Liver (tissue), 3 donors: Measurements from ENCODE around the gene UTF1.

ENCODE experiments used
- EGR1 ChIP-seq, 2 donors: IDR thresholded peaks; 2 replicates each; pipeline ENCODE4 v1.6.1; 2016 to 2018; ENCODE audit warnings: antibody characterized with exemption in 2 of 2, low read depth in 2 of 2
- TAF1 ChIP-seq: conservative IDR thresholded peaks from 2 replicates; pipeline ENCODE4 v1.6.1; 2016; ENCODE audit warnings: antibody characterized with exemption, mild to moderate bottlenecking
- YY1 ChIP-seq: IDR thresholded peaks from 2 replicates; pipeline ENCODE4 v1.6.1; 2016; ENCODE audit warnings: antibody characterized with exemption, mild to moderate bottlenecking
- TF ChIP-seq, protein P1 (sequence below): fragments of 150-350 bp; IDR thresholded peaks from 2 replicates; pipeline ENCODE4 v1.5.1; 2017; ENCODE audit warnings: improper control_type of control experiment, low read depth, low read length; ENCODE audit not compliant: missing input control
- donor health status: healthy.
- donor health status: healthy.

DNA sequence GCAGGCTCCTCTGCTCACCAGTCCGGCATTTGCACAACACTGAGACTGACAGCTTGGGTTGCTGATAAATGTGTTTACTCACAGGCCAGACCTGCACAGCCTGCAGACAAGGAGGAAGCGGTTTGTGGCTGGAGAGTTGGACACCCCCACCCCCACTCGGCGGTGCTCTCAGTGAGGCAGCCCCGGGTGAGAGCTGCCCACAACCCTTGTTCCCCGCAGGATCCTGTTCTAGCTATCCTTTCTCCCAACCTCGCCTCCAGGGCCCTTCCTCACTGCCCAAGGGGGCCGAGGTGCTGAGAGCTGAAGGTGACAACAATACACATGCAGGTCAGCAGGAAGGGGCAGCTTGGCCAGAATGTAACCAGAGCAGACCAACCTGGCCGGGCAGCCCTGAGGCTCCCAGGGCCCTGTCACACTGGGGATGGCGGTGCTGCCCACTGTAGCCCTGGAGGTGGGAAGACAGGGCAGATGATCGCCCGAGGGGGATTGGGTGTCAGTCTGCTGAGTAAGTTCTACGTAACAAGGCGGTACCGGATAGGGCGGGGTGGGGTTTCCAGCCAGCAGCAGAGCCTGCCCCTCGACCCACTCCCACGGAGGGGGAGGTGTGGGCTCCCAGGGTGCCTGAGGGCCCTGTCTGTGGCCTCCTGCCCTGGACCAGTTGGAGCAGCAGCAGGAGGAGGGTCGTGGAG is 48.7 kb downstream of the UTF1 start:
- TF ChIP-seq TAF1 (no peak), YY1 (no peak), EGR1 (IDR thresholded peaks at IDR 0.05; ENCODE audit: low read depth in 2 of 2) (no peak)
- TF ChIP-seq, protein P1, sequence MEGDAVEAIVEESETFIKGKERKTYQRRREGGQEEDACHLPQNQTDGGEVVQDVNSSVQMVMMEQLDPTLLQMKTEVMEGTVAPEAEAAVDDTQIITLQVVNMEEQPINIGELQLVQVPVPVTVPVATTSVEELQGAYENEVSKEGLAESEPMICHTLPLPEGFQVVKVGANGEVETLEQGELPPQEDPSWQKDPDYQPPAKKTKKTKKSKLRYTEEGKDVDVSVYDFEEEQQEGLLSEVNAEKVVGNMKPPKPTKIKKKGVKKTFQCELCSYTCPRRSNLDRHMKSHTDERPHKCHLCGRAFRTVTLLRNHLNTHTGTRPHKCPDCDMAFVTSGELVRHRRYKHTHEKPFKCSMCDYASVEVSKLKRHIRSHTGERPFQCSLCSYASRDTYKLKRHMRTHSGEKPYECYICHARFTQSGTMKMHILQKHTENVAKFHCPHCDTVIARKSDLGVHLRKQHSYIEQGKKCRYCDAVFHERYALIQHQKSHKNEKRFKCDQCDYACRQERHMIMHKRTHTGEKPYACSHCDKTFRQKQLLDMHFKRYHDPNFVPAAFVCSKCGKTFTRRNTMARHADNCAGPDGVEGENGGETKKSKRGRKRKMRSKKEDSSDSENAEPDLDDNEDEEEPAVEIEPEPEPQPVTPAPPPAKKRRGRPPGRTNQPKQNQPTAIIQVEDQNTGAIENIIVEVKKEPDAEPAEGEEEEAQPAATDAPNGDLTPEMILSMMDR = no peak
